22Rv1 (cell line): ENCODE data around the gene SETD1A.

ENCODE experiments used
- H3K27ac ChIP-seq: fragments of 450-650 bp; 2 replicates; pipeline ENCODE4 v1.5.1; 2017
- CTCF ChIP-seq: fragments of 450-650 bp; IDR thresholded peaks from 2 replicates; pipeline ENCODE4 v1.5.1; 2017; ENCODE audit warnings: mild to moderate bottlenecking
- ZFX ChIP-seq: fragments of 450-650 bp; IDR thresholded peaks from 2 replicates; pipeline ENCODE4 v1.6.1; 2017; ENCODE audit warnings: antibody characterized with exemption, borderline replicate concordance

Gene SETD1A

GRCh38 chr16:31020536-31020935 is 63.0 kb downstream of the SETD1A start:
- H3K27ac ChIP-seq: no peak overlapping the region
- TF ChIP-seq CTCF: no peak
- no peak for TF ChIP-seq ZFX

GRCh38 chr16:31022544-31023251 is 65.1 kb downstream of the SETD1A start:
- TF ChIP-seq CTCF (no peak), ZFX (no peak)
- H3K27ac ChIP-seq: no peak overlapping the region

GRCh38 chr16:31023252-31023602 is 65.7 kb downstream of the SETD1A start:
- H3K27ac ChIP-seq: no peak overlapping the region
- no peak for TF ChIP-seq CTCF
- TF ChIP-seq ZFX: no peak

GRCh38 chr16:31023627-31024226 is 66.2 kb downstream of the SETD1A start:
- TF ChIP-seq ZFX (no peak), CTCF (no peak)
- H3K27ac ChIP-seq: no peak overlapping the region

GRCh38 chr16:31025339-31025738 is 67.8 kb downstream of the SETD1A start:
- no peak overlapping the region for H3K27ac ChIP-seq
- TF ChIP-seq CTCF (no peak), ZFX (no peak)

GRCh38 chr16:31029272-31029671 is 71.7 kb downstream of the SETD1A start:
- no peak for TF ChIP-seq CTCF
- TF ChIP-seq ZFX: no peak
- no peak overlapping the region for H3K27ac ChIP-seq

- no peak overlapping the region for H3K27ac ChIP-seq
- TF ChIP-seq ZFX (no peak), CTCF (no peak)
Measured at GRCh38 chr16:31031276-31031675, 73.7 kb downstream of the SETD1A start.
